C1 segment of cervical spinal cord (tissue), 14 donors: Measurements from ENCODE around the gene UEVLD.
A peak's percentile ranks its signal among the peaks of the same experiment; 100 is the strongest.
"Not testable (repeated sequence)": the region's sequence is repeated elsewhere in the genome, so short reads cannot be mapped to it uniquely, and the experiment has no call there.

ENCODE experiments used
- DNase-seq, 14 donors: peaks; one replicate each; lab custom pipeline; 2025; lab: John Stamatoyannopoulos, UW

Gene UEVLD

GRCh38 chr11:18588297-18589252 is at the start of gene UEVLD:
UEVLD (minus strand) TSS chr11:18588734; CDS start chr11:18588654, 80 bp downstream.
- DNase-seq = peak; percentile 60 to 92 (median 83)

DNA sequence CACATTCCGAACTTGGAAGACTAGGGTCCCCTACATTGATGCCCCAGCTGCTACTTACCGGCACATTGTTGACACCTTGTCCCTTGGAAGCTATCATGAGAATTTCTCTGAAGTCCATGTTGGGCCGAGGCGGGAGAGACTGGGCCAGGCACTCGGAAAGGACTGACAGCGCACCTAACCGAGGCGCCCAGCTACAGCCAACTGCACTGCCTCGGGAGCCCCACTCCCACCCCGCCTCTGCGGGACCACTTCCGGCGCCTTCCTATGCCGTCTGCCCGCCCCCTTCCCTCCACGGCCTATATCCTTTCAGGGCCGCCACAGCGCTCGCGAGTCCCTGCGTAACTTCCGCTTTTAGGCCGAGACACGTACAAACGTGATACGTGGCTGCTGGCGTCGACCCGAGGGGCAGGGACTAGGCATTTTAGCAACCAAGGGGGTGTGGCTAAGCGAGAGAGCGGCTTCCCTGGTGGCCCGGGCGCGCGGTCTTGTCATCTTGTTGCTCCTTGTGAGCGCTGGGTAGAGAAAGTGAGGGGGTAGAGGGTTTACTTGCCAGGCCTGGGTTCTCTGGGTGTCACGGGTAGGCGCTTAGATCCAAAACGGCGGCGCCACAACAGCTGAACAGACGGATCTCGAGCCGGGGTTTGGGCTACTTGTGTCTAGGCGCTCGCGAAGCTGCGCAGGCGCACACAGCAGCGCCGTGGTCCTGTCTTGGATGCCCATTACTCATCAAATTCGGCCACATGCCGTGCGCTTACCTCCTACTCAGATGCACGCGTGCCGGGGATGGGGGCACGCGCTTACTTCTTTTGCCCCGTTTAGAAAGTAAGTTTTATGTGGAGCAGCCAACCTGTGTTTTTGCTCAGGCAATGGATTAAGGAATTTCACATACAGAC is 45.9 kb upstream of the UEVLD start, which contains the start of gene SPTY2D1:
Gene SPTY2D1 (minus strand): TSS at position 203 of the 893 bp plus-strand sequence. CDS start 85 bp downstream, at position 118.
- peak; percentile 90 to 99 (median 96) for DNase-seq

- DNase-seq = no peak
Measured at GRCh38 chr11:18633256-18634139, 45.0 kb upstream of the UEVLD start.

DNA sequence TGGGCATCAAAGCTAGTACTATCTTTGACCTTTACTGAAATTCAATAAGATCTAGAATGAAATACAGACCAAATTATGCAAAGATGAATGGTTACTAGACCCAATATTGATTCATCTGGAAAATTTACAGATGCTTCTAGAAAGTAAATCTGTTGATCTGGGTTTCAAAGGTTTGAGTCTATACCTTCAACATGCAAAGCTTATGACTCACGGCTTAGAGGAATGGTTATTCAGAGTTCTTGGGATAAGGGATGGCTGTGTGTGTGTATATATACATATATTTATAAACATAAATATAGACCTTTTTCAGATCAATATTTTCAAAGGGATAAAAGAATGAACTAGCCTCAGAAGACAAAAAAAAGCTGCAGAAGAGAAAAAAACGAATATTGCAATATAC is 44.3 kb upstream of the UEVLD start:
- DNase-seq = no peak

- no peak for DNase-seq
Measured at GRCh38 chr11:18624161-18624560, 35.6 kb upstream of the UEVLD start.

DNA sequence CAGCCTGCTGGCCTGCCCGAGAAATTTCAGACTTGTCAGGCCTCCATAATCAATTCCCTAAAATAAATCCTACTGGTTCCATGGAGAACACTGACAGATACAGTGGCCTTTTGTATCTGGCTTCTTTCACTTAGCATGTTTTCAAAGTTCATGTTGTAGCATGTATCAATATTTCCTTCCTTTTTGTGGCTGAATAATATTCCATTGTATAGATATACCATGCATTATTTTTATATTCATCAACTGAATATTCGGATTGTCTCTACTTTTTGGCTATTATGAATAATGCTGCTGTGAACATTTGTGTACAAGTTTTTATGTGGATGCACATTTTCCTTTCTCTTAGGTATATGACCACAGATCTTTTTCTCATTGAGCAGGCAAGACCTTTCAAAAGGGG is 35.2 kb upstream of the UEVLD start:
- no peak for DNase-seq

- DNase-seq = no peak
Measured at GRCh38 chr11:18618342-18619025, 29.9 kb upstream of the UEVLD start.

GRCh38 chr11:18617688-18618341 is 29.3 kb upstream of the UEVLD start:
- no peak for DNase-seq

DNA sequence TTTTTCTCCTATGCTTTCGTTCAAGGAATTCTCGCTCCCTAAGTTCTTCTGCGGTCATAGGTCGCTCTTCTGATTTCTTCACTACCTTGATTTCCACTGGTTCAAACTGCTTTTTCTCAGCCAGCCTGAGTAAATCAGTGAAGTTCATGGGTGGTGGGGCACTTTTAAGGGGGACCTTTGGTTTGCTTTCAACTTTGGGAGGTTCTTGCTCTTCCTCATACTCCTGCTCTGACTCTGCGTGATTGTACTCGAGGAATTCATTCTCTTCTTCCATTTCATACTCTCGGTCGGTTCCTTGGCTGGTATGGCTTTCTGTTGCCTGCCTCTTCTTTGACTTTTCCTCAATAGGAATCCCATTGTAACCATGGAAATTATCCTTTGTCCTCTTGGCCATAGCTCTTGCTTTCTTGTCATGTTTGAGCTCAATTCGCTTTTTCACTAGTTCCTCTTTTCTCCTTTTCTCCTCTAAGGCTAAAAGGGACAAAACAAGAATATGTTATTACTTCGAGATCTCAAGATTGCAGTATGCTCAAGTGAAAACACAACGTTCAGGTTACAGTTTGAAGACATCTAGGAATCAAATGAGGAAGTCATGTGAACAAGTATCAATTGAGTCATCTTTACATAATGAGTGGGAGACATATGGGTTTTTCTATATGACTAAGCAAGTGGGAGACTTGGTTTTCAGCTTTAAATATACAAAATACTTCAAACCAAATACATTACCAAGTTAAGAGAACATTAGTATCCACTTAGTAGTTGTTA is 27.3 kb upstream of the UEVLD start:
- DNase-seq = no peak

DNA sequence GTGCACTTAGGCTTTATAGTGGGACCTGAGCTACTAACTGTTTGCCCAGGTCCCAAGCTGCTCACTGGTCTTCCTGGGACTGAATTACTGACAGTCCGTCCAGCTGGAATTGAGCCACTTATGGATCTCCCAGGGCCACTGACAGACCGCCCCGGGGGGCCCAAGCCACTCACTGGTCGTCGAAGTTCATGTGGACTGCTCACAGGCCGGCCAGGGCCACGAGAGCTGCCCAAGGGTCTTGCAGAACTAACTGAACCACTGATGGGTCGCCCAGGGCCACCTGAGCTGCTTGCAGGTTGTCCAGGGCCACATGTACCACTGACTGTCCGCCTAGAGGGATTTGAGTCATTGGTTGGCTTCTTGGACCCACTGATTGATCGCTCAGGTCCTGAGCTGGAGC is 26.1 kb upstream of the UEVLD start:
- DNase-seq = no peak

DNA sequence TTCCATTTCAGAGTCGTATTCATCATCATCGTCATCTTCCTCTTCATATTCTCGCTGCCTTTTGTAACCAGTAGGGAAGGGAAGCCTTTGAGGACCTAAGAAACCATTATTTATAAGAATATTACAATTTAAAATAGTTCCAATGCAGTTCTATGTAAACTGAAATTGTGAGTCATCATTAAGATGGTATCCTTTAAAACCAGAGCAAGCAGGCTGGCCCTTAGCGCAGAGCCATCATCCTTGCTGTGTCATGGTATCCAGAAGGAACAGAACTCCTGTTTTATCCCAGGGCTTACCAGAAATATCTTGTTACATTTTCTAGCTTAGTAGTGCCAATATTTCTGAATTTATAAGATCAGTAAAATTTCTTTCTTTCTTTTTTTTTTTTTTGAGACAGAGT is 23.9 kb upstream of the UEVLD start:
- no peak for DNase-seq

DNA sequence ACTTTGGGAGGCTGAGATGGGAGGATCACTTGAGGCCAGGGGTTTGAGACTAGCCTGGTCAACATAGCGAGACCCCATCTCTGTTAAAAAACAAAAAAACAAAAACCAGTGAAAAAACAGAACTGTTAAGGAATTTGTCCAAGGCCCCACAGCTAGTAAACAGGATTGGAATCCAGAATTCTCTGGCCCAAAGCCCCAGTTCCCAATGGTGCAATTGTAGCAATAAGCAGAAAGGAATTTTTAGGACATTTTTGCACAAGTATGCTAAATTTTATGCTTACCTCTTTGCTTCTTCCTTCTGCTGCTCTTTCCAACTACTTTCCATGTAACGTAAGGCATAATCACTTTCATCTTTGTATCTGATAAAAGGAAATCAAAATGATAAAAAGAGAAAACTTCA is 22.7 kb upstream of the UEVLD start:
- no peak for DNase-seq

DNA sequence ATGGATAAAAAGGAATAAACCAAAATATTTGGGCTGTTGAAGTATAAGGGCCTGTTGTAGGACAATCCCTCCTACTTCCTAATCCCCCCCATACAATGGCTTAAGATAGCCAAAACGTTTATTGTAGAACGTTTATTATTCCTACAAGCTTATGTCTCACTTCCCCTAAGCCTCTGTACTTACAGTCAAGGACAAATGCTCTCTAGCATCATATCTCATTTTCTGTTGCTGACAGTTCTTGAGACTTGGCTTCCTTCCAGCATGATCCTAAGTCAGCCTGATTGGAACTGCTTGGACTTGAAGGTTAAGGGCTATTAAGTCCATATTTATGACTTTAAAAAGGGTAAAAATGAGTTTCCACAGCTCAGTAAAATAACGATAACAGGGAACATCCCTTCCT is 19.8 kb upstream of the UEVLD start:
- no peak for DNase-seq

- no peak for DNase-seq
Measured at GRCh38 chr11:18600915-18601569, 12.5 kb upstream of the UEVLD start.

- DNase-seq = no peak
Measured at GRCh38 chr11:18599739-18600230, 11.3 kb upstream of the UEVLD start, which contains the start of gene MISFA. MISFA (plus strand) TSS chr11:18599789; CDS start chr11:18599929, 140 bp downstream.

- no peak for DNase-seq
Measured at GRCh38 chr11:18594999-18595749, 6.6 kb upstream of the UEVLD start.

DNA sequence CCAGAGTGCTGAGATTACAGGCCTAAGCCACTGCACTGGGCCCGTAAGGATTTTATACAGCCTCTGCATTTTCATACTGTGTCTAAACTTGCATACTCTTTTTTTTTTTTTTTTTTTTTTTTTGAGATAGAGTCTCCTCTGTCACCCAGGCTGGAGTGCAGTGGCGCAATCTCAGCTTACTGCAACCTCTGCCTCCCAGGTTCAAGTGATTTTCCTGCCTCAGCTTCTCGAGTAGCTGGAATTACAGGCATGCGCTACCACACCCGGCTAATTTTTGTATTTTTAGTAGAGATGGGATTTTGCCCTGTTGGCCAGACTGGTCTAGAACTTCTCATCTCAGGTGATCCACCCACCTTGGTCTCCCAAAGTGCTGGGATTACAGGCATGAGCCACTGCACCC is 5.6 kb upstream of the UEVLD start:
- not testable (repeated sequence) for DNase-seq

GRCh38 chr11:18590571-18590970 is 2.0 kb upstream of the UEVLD start:
- no peak for DNase-seq
